ENCODE results near the gene PPFIA2.

Gene PPFIA2

DNA sequence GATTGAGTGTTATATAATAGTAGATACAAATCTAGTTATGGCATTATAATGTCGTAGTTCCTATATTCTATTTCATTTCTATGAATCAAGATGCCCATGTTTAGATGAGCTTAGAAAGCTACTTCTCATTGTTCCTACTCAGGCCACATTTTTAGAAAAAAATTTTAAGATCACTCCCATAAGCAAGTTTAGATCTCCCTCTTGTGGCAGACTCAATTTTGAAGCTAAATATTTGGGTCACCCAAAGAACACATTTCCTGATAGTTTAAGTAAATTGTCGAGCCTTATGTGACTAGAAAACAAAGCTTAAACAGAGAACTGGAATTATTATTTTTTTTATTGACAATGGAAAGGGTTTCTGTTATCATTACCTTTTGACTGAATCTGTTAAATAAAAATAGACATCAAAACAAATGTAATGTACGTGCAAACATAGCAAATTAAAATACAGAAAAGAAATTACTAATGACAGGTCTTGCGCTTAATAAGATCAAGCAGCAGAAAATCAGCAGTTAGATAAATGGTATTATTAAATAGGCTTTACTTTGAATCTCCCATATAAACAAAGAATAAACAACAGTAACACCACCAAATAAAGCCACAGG lies 501.1 kb downstream of the PPFIA2 start:
- Histone ChIP-seq H3K9ac (no peak overlapping the region), H3K36me3 (ENCODE audit: insufficient read depth) (no peaks in the 10 kb centered on the region), H3K4me1 (ENCODE audit: low read depth, poor library complexity, severe bottlenecking) (peaks cover 68% of the 10 kb centered on the region), H3K79me2 (ENCODE audit: insufficient read depth, low read depth) (no peaks in the 10 kb centered on the region), H4K20me1 (ENCODE audit: insufficient read depth) (no peaks in the 10 kb centered on the region), H2AFZ (ENCODE audit: low read depth) (no peak overlapping the region), H3K27me3 (ENCODE audit: insufficient read depth, low read depth) (no peaks in the 10 kb centered on the region), H3K4me3 (IDR thresholded peaks at IDR 0.05; ENCODE audit: insufficient read depth, low read depth, low read length) (no peak overlapping the region), H3K27ac (no peak overlapping the region), H3K4me2 (no peak overlapping the region)
- TF ChIP-seq, protein P1, sequence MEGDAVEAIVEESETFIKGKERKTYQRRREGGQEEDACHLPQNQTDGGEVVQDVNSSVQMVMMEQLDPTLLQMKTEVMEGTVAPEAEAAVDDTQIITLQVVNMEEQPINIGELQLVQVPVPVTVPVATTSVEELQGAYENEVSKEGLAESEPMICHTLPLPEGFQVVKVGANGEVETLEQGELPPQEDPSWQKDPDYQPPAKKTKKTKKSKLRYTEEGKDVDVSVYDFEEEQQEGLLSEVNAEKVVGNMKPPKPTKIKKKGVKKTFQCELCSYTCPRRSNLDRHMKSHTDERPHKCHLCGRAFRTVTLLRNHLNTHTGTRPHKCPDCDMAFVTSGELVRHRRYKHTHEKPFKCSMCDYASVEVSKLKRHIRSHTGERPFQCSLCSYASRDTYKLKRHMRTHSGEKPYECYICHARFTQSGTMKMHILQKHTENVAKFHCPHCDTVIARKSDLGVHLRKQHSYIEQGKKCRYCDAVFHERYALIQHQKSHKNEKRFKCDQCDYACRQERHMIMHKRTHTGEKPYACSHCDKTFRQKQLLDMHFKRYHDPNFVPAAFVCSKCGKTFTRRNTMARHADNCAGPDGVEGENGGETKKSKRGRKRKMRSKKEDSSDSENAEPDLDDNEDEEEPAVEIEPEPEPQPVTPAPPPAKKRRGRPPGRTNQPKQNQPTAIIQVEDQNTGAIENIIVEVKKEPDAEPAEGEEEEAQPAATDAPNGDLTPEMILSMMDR (conservative IDR thresholded peaks at IDR 0.05; ENCODE audit: low read depth, low read length): peak; percentile 91

DNA sequence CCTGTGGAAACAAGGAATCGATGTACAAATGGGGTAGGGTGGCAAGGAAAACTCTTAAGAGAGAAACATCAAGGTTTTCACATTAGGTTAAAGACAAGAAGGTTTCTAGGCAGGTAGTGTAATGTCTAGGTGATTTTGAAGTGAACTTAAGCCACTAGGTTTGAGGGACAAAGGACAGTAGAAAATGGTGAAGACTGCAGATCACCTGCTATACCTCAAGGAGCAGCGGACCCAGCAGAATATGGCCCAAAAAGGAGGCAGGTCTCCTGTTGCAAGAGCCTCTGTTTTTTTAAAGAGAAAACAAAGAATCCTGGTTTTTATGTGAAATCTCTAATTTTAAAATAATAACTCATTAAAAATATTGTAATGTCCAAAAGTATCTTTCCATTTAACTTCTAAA lies 503.2 kb downstream of the PPFIA2 start:
- Histone ChIP-seq H2AFZ (ENCODE audit: low read depth) (peak overlapping the region; percentile 42), H4K20me1 (ENCODE audit: insufficient read depth) (no peaks in the 10 kb centered on the region), H3K79me2 (ENCODE audit: insufficient read depth, low read depth) (no peaks in the 10 kb centered on the region), H3K9ac (peak overlapping the region; percentile 4; the same call in 1 of the 2 replicates), H3K36me3 (ENCODE audit: insufficient read depth) (no peaks in the 10 kb centered on the region), H3K27me3 (ENCODE audit: insufficient read depth, low read depth) (no peaks in the 10 kb centered on the region), H3K4me3 (IDR thresholded peaks at IDR 0.05; ENCODE audit: insufficient read depth, low read depth, low read length) (no peak overlapping the region), H3K4me2 (peak overlapping the region; percentile 28; the same call in 1 of the 2 replicates), H3K4me1 (ENCODE audit: low read depth, poor library complexity, severe bottlenecking) (peaks cover 47% of the 10 kb centered on the region), H3K27ac (peak overlapping the region; percentile 56)
- TF ChIP-seq, protein P1 (conservative IDR thresholded peaks at IDR 0.05; ENCODE audit: low read depth, low read length): no peak

DNA sequence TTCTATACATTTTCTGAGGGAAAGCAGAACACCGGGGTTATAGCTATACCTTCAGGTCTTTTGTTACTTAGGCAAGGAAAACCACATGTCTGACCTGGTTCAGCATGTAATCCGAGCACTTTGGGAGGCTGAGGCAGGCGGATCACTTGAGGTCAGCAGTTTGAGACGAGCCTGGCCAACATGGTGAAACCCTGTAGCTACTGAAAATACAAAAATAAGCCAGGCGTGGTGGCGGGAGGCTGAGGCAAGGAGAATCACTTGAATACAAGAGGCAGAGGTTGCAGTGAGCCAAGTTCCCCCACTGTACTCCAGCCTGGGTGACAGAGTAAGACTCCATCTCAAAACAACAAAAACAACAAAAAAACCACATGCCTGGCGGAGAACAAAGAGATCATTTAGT lies 503.7 kb downstream of the PPFIA2 start:
- Histone ChIP-seq H4K20me1 (ENCODE audit: insufficient read depth) (no peaks in the 10 kb centered on the region), H3K27me3 (ENCODE audit: insufficient read depth, low read depth) (no peaks in the 10 kb centered on the region), H3K9ac (peak overlapping the region; percentile 4; the same call in 1 of the 2 replicates), H3K4me2 (peak overlapping the region; percentile 28), H3K4me1 (ENCODE audit: low read depth, poor library complexity, severe bottlenecking) (peaks cover 42% of the 10 kb centered on the region), H2AFZ (ENCODE audit: low read depth) (peak overlapping the region; percentile 42), H3K4me3 (IDR thresholded peaks at IDR 0.05; ENCODE audit: insufficient read depth, low read depth, low read length) (no peak overlapping the region), H3K36me3 (ENCODE audit: insufficient read depth) (no peaks in the 10 kb centered on the region), H3K27ac (peak overlapping the region; percentile 56), H3K79me2 (ENCODE audit: insufficient read depth, low read depth) (no peaks in the 10 kb centered on the region)
- TF ChIP-seq, protein P1 (conservative IDR thresholded peaks at IDR 0.05; ENCODE audit: low read depth, low read length): no peak

DNA sequence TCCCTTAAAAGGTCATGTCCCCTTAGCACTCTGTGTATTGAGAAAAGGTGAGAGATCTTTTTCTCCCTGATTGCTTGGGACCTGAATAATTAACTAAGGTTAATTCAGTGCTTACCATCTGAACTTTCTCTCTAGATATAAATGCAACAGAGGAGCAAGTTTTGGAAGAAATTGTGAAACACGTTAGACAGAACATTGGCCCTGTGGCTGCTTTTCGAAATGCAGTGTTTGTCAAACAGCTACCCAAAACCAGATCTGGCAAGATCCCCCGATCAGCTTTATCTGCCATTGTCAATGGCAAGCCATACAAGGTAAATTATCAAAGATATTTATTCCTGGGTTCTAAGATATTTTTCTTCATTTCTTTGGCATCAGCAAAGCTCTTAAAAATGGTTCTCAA lies 505.8 kb downstream of the PPFIA2 start:
- no peak overlapping the region for H3K9ac ChIP-seq
- H3K79me2 ChIP-seq (ENCODE audit: insufficient read depth, low read depth): no peaks in the 10 kb centered on the region
- TF ChIP-seq, protein P1 (conservative IDR thresholded peaks at IDR 0.05; ENCODE audit: low read depth, low read length): no peak
- no peaks in the 10 kb centered on the region for H3K36me3 ChIP-seq (ENCODE audit: insufficient read depth)
- H3K4me1 ChIP-seq (ENCODE audit: low read depth, poor library complexity, severe bottlenecking): peaks cover 40% of the 10 kb centered on the region
- H3K4me3 ChIP-seq (IDR thresholded peaks at IDR 0.05; ENCODE audit: insufficient read depth, low read depth, low read length): no peak overlapping the region
- no peak overlapping the region for H3K27ac ChIP-seq
- no peaks in the 10 kb centered on the region for H4K20me1 ChIP-seq (ENCODE audit: insufficient read depth)
- no peaks in the 10 kb centered on the region for H3K27me3 ChIP-seq (ENCODE audit: insufficient read depth, low read depth)
- no peak overlapping the region for H2AFZ ChIP-seq (ENCODE audit: low read depth)
- no peak overlapping the region for H3K4me2 ChIP-seq
